ENCODE data around the gene MARS1. TPM values are rescaled to one million over a fixed set of nuclear protein-coding genes. Genes with fewer than 3 reads are reported as not detected.
A peak's percentile ranks its signal among the peaks of the same experiment; 100 is the strongest.
"Not testable (repeated sequence)": the region's sequence is repeated elsewhere in the genome, so short reads cannot be mapped to it uniquely, and the experiment has no call there.

The MARS1 gene
- total RNA-seq, 2 experiments from 2014 or later, result 283 to 384 TPM

DNA sequence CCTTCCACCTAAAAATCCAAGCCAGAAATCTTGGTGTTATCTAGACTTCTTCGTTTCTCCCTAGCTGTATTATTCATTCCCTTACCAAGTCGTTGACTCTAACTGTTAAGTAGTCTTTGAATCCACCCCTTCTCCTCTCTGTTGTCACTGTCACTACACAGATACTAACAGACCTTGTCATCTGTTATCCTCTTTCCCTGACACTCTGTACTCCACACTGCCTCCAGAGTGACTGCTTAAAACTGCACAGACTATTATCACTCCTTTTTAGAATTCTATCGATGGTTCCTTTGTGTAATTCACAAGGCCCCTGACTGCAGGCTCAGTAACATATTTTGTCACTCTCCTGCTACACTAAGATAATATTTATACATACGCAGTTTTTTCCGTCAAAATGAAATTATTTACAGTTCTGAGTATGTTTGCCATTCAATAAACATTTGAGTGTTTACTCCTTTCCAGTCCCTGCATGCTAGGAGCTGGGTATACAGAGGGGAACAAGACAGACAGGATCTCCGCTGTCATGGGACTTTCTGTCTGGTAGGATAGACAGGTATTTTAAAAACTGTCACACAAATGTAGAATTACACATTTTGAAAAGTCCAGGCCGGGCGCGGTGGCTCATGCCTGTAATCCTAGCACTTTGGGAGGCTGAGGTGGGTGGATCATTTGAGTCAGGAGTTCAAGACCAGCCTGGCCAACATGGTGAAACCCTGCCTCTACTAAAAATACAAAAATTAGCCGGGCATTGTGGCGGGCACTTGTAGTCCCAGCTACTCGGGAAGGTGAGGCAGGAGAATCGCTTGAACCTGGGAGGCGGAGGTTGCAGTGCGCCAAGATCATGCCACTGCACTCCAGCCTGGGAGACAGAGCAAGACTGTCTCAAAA lies 3.8 kb downstream of the MARS1 start:
- H3K4me1 Mint-ChIP-seq, result peaks cover 36% of the 10 kb centered on the region
- no peak for ATAC-seq
- CTCF ChIA-PET, result interaction anchor here (1.0 to 1.9 kb wide), 2 partner anchors 15 to 31 kb away, joined by 3 to 8 read pairs; no protein-coding TSS in a partner anchor
- H3K9me3 Mint-ChIP-seq (ENCODE audit: low read depth), result no peaks in the 10 kb centered on the region
- no peak overlapping the region for H3K4me3 Mint-ChIP-seq
- H3K36me3 Mint-ChIP-seq, result peaks cover 48% of the 10 kb centered on the region
- DNase-seq, result no peak
- H3K27ac Mint-ChIP-seq, result peak overlapping the region; percentile 75
- H3K27me3 Mint-ChIP-seq, result no peaks in the 10 kb centered on the region

GRCh38 chr12:57495051-57495701 lies 7.3 kb downstream of the MARS1 start:
- CTCF ChIA-PET; DNase-seq; ATAC-seq; H3K27me3 Mint-ChIP-seq; H3K9me3 Mint-ChIP-seq (ENCODE audit: low read depth); H3K27ac Mint-ChIP-seq; H3K4me3 Mint-ChIP-seq: not testable (repeated sequence)
- Mint-ChIP-seq H3K36me3 (peaks cover 55% of the 10 kb centered on the region), H3K4me1 (peaks cover 14% of the 10 kb centered on the region)

- CTCF ChIA-PET, result interaction anchor here (0.6 to 1.4 kb wide), 4 partner anchors 20 to 766 kb away, joined by 3 to 5 read pairs (median 3); no protein-coding TSS in a partner anchor
- H3K27me3 Mint-ChIP-seq, result no peaks in the 10 kb centered on the region
- peaks cover 3% of the 10 kb centered on the region for H3K9me3 Mint-ChIP-seq (ENCODE audit: low read depth)
- no peak overlapping the region for H3K4me3 Mint-ChIP-seq
- peaks cover 58% of the 10 kb centered on the region for H3K36me3 Mint-ChIP-seq
- H3K27ac Mint-ChIP-seq, result no peak overlapping the region
- H3K4me1 Mint-ChIP-seq, result peaks cover 9% of the 10 kb centered on the region
- DNase-seq, result no peak
- ATAC-seq, result no peak
Measured at GRCh38 chr12:57496822-57497221, 9.0 kb downstream of the MARS1 start.

GRCh38 chr12:57497223-57498131 lies 9.6 kb downstream of the MARS1 start:
- Mint-ChIP-seq H3K36me3 (peaks cover 64% of the 10 kb centered on the region), H3K27me3 (no peaks in the 10 kb centered on the region), H3K27ac (no peak overlapping the region), H3K9me3 (ENCODE audit: low read depth) (peaks cover 3% of the 10 kb centered on the region), H3K4me3 (no peak overlapping the region), H3K4me1 (peaks cover 9% of the 10 kb centered on the region)
- DNase-seq (no peak), ATAC-seq (no peak)
- CTCF ChIA-PET, result interaction anchor here (0.9 to 1.4 kb wide), 3 partner anchors 21 to 42 kb away, joined by 3 to 5 read pairs (median 3); no protein-coding TSS in a partner anchor

DNA sequence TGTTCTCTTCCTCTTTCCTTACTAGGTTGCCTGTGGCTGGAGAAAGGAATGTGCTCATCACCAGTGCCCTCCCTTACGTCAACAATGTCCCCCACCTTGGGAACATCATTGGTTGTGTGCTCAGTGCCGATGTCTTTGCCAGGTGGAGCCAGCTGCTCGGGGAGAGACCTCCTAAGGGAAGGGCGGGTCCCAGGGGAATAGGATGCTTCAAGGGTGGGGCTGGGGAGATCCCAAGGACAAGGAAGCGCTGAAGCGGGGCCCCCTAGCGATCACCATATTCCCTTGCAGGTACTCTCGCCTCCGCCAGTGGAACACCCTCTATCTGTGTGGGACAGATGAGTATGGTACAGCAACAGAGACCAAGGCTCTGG lies 10.2 kb downstream of the MARS1 start:
- Mint-ChIP-seq H3K9me3 (ENCODE audit: low read depth) (peaks cover 3% of the 10 kb centered on the region), H3K4me1 (peaks cover 4% of the 10 kb centered on the region), H3K4me3 (no peak overlapping the region), H3K27me3 (no peaks in the 10 kb centered on the region), H3K27ac (no peak overlapping the region), H3K36me3 (peaks cover 63% of the 10 kb centered on the region)
- no peak for DNase-seq
- CTCF ChIA-PET, result no interaction called here
- ATAC-seq, result no peak

DNA sequence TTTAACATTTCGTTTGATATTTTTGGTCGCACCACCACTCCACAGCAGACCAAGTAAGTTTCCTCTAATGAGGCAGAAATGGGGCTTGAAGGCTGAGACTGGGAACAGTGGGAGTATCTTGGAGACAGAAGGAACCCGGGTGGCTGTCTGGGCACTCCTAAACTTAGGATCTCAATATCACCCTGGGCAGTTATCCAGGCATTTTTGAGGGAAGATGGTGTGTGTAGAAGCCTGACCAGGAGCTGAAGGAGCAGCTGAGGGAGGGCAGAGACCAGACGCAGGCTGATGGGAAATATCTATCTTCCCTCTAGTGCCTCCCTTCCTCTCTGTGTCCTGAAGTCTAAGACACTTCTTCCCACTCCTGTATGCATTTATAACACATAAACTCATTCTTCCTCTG lies 10.7 kb downstream of the MARS1 start:
- H3K4me1 Mint-ChIP-seq, result peaks cover 4% of the 10 kb centered on the region
- CTCF ChIA-PET, result no interaction called here
- no peaks in the 10 kb centered on the region for H3K27me3 Mint-ChIP-seq
- DNase-seq (no peak), ATAC-seq (no peak)
- H3K27ac Mint-ChIP-seq, result no peak overlapping the region
- peaks cover 65% of the 10 kb centered on the region for H3K36me3 Mint-ChIP-seq
- H3K9me3 Mint-ChIP-seq (ENCODE audit: low read depth), result peaks cover 3% of the 10 kb centered on the region
- no peak overlapping the region for H3K4me3 Mint-ChIP-seq

DNA sequence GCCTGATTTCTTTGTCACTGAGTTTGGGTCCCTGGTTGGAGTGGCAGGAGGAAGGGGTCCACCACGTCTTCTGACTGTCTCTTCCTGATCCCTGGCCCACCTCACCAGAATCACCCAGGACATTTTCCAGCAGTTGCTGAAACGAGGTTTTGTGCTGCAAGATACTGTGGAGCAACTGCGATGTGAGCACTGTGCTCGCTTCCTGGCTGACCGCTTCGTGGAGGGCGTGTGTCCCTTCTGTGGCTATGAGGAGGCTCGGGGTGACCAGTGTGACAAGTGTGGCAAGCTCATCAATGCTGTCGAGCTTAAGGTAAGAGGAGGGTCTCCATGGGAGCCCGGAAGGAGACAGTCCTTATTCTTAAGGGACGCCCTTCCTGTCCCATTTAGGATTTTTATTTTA lies 12.3 kb downstream of the MARS1 start:
- no peak overlapping the region for H3K27ac Mint-ChIP-seq
- CTCF ChIA-PET, result interaction anchor here (1.1 to 1.2 kb wide), 2 partner anchors 13 to 23 kb away, joined by 3 to 4 read pairs; no protein-coding TSS in a partner anchor
- no peak for DNase-seq
- H3K4me1 Mint-ChIP-seq, result peaks cover 4% of the 10 kb centered on the region
- H3K9me3 Mint-ChIP-seq (ENCODE audit: low read depth), result peaks cover 3% of the 10 kb centered on the region
- no peak for ATAC-seq
- no peaks in the 10 kb centered on the region for H3K27me3 Mint-ChIP-seq
- no peak overlapping the region for H3K4me3 Mint-ChIP-seq
- H3K36me3 Mint-ChIP-seq, result peaks cover 70% of the 10 kb centered on the region

- not testable (repeated sequence) for H3K4me3 Mint-ChIP-seq; H3K9me3 Mint-ChIP-seq (ENCODE audit: low read depth); ATAC-seq; H3K27ac Mint-ChIP-seq; H3K4me1 Mint-ChIP-seq; DNase-seq; H3K27me3 Mint-ChIP-seq
- H3K36me3 Mint-ChIP-seq, result peaks cover 66% of the 10 kb centered on the region
- CTCF ChIA-PET, result interaction anchor here (0.7 to 1.2 kb wide), 3 partner anchors 15 to 89 kb away, joined by 3 to 4 read pairs (median 3); partner anchors contain the start of gene PIP4K2C
Measured at GRCh38 chr12:57502311-57502969, 14.6 kb downstream of the MARS1 start.

DNA sequence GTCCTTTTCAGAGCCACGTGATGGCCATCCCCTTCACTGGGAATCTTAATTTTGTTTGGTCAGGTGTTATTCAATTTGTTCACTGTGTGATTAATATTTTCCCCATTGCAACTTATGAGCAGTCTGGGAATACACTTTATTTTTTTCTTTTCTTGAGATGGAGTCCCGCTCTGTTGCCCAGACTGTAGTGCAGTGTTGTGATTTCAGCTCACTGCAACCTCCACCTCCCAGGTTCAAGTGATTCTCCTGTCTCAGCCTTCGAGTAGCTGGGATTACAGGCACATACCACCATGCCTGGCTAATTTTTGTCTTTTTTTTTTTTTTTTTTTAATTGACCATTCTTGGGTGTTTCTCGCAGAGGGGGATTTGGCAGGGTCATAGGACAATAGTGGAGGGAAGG lies 18.7 kb downstream of the MARS1 start:
- ATAC-seq, result not testable (repeated sequence)

GRCh38 chr12:57507796-57508195 lies 19.9 kb downstream of the MARS1 start:
- H3K9me3 Mint-ChIP-seq (ENCODE audit: low read depth); ATAC-seq; DNase-seq; H3K4me3 Mint-ChIP-seq; H3K4me1 Mint-ChIP-seq; H3K27me3 Mint-ChIP-seq; H3K27ac Mint-ChIP-seq; CTCF ChIA-PET: not testable (repeated sequence)
- H3K36me3 Mint-ChIP-seq, result peaks cover 45% of the 10 kb centered on the region

More for the DNA sequence above, 18.7 kb downstream of the MARS1 start:
- not testable (repeated sequence) for DNase-seq; H3K27ac Mint-ChIP-seq; H3K4me1 Mint-ChIP-seq; H3K27me3 Mint-ChIP-seq; H3K4me3 Mint-ChIP-seq; H3K9me3 Mint-ChIP-seq (ENCODE audit: low read depth)
- CTCF ChIA-PET, result interaction anchor here (2.7 kb wide), 1 partner anchor 44 kb away, joined by 6 read pairs; no protein-coding TSS in a partner anchor
- peaks cover 44% of the 10 kb centered on the region for H3K36me3 Mint-ChIP-seq

DNA sequence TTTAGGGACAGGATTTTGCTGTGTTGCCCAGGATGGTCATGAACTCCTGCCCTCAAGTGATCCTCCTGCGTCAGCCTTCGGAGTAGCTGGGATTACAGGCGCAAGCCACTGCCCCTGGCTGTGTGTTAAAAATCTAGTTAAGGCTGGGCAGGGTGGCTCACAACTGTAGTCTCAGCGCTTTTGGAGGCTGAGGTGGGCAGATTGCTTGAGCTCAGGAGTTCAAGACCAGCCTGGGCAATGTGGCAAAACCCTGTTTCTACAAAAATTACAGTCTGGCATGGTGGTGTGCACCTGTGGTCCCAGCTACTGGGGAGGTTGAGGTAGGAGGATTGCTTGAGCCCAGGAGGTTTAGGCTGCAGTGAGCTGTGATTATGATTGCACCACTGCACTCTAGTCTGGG lies 23.3 kb downstream of the MARS1 start:
- no peak overlapping the region for H3K4me3 Mint-ChIP-seq
- H3K27me3 Mint-ChIP-seq, result no peaks in the 10 kb centered on the region
- H3K9me3 Mint-ChIP-seq (ENCODE audit: low read depth), result no peaks in the 10 kb centered on the region
- DNase-seq (no peak), ATAC-seq (no peak)
- CTCF ChIA-PET, result no interaction called here
- peaks cover 51% of the 10 kb centered on the region for H3K36me3 Mint-ChIP-seq
- H3K27ac Mint-ChIP-seq, result no peak overlapping the region
- H3K4me1 Mint-ChIP-seq, result peaks cover 3% of the 10 kb centered on the region

DNA sequence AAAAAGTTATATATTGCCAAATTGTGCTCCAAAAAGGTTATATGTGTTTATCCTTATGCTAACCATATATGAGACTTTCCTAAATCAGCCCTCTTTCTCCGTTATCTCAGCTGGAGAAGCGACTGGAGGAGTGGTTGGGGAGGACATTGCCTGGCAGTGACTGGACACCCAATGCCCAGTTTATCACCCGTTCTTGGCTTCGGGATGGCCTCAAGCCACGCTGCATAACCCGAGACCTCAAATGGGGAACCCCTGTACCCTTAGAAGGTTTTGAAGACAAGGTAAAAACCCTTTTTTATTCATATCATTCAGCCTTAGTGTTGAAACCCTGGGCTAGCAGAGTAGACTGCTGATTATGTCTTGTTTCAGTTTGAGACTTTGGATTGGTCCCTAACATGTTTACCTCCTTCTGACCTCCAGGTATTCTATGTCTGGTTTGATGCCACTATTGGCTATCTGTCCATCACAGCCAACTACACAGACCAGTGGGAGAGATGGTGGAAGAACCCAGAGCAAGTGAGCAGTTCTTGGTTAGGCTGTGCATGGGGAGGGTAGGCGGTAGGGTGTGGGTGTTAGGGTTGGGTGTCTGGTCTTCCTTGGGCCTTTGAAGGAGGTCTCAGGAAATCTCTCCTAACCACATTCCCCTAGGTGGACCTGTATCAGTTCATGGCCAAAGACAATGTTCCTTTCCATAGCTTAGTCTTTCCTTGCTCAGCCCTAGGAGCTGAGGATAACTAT lies 23.9 kb downstream of the MARS1 start:
- H3K4me1 Mint-ChIP-seq, result peaks cover 3% of the 10 kb centered on the region
- CTCF ChIA-PET, result interaction anchor here (1.0 kb wide), 1 partner anchor 12 kb away, joined by 3 read pairs; no protein-coding TSS in a partner anchor
- ATAC-seq (no peak), DNase-seq (no peak)
- no peak overlapping the region for H3K4me3 Mint-ChIP-seq
- no peak overlapping the region for H3K27ac Mint-ChIP-seq
- peaks cover 54% of the 10 kb centered on the region for H3K36me3 Mint-ChIP-seq
- no peaks in the 10 kb centered on the region for H3K9me3 Mint-ChIP-seq (ENCODE audit: low read depth)
- H3K27me3 Mint-ChIP-seq, result no peaks in the 10 kb centered on the region
